A549 treated with Mapracorat at 1 μM for 4 hours (cell line): Measurements from ENCODE around the gene UBE2R2. TPM values are rescaled to one million over a fixed set of nuclear protein-coding genes. Genes with fewer than 3 reads are reported as not detected.

ENCODE experiments used
- total RNA-seq: library from RNA; stranded (reverse); fragments of 200-300 nt; extraction: Qiagen RNA extraction; gene quantifications from 5 replicates; pipeline ENCODE4 v1.2.3, GENCODE V29; 2022

The UBE2R2 gene
- 42.7 to 46.7 TPM (median 45.4 TPM) in 5 replicates for total RNA-seq

GRCh38 chr9:33816327-33817252, at the start of gene UBE2R2:
Gene UBE2R2, plus strand, starts transcription at chr9:33817160. Its CDS starts 598 bp downstream, at chr9:33817758.

DNA sequence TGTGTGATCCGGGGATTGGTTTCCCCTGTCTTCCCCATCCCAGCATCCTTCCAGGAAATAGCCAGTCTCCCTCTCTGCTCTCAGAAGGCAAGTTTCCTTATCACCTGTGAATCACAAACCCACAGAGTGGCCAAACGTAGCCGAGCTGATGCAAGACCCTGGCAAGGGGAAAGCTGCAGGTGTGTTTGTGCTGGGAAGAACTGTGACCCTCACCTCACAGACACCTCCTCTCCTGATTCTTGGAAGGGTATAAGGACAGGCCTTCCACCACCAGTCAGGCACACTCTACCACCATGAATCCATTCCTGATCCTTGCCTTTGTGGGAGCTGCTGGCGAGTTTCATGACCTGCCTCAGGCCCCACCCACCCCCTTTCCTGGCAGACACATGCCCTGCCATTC, 21.7 kb upstream of the UBE2R2 start, which contains the start of gene PRSS3:
Gene PRSS3 (plus strand): TSS at position 281 of the 400 bp plus-strand sequence. CDS start 13 bp downstream, at position 294.

Other genes starting within 250 kb of the UBE2R2 start
- gene PRSS3, start 21.6 kb upstream of the UBE2R2 start, total RNA-seq: 11.8 to 13.5 TPM (median 12.6 TPM) in 5 replicates
- 38.2 to 45.6 TPM (median 43.1 TPM) in 5 replicates for gene UBAP2, start 231.7 kb downstream of the UBE2R2 start, total RNA-seq